ENCODE measurements around the gene PRR14L.
A peak's percentile ranks its signal among the peaks of the same experiment; 100 is the strongest.
"Not testable (repeated sequence)": the region's sequence is repeated elsewhere in the genome, so short reads cannot be mapped to it uniquely, and the experiment has no call there.

Gene PRR14L

DNA sequence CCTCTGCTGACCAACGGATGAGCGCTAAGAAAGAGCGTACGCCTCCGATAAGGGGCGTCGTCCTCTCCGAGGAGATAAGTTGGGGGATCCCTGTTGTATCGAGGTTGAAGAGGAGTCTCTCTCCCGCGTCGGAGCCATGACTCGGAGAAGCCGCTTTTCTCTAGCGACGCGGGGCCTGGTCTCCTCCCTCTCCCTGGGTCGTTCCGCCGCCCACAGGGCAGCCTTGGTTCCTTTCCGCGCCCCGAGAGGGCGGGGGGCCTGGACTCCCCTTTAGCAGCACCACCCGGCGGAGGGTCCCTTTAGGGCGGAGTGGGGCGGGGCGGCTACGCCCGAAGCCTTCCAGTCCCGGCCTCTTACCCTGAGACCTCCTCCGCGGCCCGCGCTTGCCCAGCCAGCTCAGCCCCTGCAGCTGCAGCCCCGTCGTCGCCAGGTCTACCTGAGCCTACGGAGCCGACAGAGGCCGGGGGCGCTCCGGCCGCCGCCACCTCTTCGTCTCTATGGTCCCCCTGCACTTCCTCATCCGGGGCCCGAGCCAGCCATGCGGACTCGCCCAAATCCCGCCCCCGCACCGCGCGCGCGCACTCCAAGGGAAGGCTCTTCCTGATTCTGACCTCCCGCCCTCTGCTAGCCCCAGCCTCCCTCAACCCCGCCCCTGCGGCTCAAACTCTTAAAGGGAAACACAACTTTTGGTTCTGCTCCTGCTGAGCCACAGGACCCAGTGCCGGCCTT lies at the start of gene PRR14L:
Gene PRR14L (minus strand): TSS at position 497 of the 729 bp plus-strand sequence. CDS start 11,272 bp downstream, outside the sequence.
- peak; percentile 99 for DNase-seq (ENCODE audit: low read depth in 3 of 3)

DNA sequence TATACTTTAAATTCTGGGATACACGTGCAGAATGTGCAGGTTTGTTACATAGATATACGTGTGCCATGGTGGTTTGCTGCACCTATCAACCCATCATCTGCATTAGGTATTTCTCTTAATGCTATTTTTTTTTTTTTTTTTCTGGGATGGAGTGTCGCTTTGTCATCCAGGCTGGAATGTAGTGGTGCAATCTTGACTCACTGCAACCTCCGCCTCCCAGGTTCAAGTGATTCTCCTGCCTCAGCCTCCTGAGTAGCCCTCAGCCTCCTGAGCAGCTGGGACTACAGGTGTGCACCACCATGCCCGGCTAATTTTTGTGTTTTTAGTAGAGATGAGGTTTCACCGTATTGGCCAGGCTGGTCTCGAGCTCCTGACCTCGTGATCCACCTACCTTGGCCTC lies 49.4 kb upstream of the PRR14L start:
- DNase-seq (ENCODE audit: low read depth in 3 of 3) = not testable (repeated sequence)

GRCh38 chr22:31790240-31790639 lies 40.3 kb upstream of the PRR14L start:
- DNase-seq (ENCODE audit: low read depth in 3 of 3) = no peak

DNA sequence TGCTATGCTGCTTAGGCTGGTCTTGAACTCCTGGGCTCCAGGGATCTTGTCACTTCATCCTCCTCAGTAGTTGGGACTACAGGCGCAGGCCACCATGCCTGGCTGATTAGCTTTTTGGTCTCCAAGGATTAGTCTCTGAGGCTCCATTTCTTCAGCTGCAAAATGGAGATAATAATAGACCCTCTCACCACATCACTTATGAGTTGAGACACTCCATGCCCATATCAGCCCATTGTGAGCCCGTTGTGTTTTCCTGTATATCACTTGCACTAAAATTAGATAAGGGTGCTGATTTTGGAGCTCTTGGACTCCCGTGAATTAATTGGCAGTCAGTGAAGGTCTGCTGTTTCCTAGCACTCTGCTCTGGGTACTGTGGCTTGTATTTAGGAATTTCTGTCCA lies 39.9 kb upstream of the PRR14L start:
- no peak for DNase-seq (ENCODE audit: low read depth in 3 of 3)

GRCh38 chr22:31776231-31776630 lies 26.3 kb upstream of the PRR14L start:
- no peak for DNase-seq (ENCODE audit: low read depth in 3 of 3)

DNA sequence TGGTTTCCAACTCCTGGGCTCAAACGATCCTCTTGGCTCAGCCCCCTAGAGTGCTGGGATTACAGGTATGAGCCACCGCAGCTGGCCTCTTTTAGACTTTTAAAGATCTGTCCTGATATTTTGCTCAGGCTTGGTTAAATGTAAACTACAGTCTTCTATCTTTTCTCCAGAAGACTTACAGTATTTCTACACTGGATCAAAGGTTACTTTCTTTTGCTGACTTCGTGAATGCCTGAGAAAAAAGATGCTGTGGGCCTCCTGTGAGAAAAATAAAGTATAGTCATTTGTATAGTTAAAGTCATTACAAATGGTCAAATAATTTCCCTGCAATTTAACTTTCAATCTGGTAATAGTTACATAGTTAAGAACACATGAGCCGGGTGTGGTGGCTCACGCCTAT lies 23.5 kb upstream of the PRR14L start:
- no peak for DNase-seq (ENCODE audit: low read depth in 3 of 3)

DNA sequence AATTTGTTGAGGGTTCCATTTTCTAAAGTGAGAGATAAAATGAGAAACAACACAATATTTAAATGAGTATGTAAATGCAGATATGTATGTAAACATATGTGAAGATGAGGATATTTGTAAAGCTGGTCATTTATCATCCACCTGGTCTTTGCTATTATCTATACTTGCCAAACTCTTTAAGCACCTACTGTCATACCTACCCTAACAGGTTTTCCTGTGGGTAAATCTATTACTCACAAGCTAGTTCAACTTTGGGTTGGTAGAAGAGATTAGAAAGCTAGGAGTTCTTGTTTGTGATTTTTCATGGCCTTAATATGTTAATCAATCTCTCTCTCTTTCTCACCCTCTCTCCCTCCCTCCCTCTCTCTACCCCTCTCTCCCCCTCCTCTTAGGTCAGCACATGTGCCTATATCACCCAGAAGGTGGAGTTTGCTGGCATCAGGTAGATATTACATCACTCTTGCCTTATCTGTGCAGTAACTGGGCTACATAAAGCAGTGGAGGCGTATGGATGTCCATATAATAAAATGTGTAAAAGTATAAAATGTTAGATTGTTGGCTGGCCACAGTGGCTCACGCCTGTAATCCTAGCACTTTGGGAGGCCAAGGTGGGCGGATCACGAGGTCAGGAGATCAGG lies 18.6 kb upstream of the PRR14L start:
- DNase-seq (ENCODE audit: low read depth in 3 of 3) = no peak

DNA sequence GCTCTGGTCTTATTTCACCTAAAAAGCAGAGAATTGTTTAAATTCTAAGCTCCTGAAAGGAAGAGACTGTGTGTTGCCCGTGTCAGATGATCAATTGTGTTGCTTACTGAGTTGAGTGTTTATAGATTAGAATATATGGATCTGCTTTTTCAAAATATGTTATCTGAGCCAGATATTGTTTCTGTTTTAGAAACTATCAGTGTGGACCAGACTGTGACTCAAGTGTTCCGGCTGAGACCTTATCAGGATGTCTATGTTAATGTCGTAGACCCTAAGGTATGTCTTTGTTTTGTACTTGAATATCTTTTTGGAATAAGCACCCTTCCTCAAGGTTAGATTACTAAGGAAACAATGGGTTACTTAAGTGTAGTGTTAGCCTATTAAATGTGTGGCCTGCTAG lies 14.9 kb upstream of the PRR14L start:
- no peak for DNase-seq (ENCODE audit: low read depth in 3 of 3)

- DNase-seq (ENCODE audit: low read depth in 3 of 3) = not testable (repeated sequence)
Measured at GRCh38 chr22:31758860-31759259, 8.9 kb upstream of the PRR14L start.

DNA sequence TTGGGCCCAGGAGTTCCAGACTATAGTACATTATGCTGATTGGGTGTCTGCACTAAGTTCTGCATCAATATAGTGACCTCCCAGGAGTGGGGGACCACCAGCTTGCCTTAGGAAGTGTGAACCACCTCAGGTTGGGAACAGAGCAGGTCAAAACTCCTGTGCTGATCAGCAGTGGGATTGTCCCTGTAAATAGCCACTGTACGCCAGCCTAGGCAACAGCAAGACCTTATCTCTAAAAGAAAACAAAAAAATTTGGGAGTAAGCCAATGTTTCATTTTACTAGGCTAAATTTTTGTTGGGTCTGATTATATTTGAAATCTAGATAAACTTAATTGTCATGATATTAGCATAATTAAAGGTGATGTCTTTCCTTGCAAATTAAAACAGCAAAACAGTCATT lies 7.3 kb upstream of the PRR14L start:
- DNase-seq (ENCODE audit: low read depth in 3 of 3) = no peak

DNA sequence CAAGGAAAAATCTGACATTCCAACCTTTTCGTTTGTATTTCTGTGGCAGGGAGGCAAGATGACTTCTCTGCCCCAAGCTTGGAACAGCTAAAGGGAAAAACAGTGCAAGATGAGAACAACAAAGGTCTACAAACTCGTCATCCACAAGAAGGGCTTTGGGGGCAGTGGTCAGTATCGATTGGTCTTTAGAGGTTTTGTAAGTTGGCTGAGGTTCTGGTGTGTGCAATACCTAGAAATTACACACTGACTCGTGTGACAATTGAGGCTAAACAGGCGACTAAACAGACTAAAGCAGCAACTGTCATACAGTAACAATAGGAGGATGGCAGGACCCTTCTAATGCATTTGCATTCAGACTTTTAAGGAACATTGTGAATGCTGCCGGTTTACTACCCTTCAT lies 4.9 kb upstream of the PRR14L start:
- no peak for DNase-seq (ENCODE audit: low read depth in 3 of 3)

DNA sequence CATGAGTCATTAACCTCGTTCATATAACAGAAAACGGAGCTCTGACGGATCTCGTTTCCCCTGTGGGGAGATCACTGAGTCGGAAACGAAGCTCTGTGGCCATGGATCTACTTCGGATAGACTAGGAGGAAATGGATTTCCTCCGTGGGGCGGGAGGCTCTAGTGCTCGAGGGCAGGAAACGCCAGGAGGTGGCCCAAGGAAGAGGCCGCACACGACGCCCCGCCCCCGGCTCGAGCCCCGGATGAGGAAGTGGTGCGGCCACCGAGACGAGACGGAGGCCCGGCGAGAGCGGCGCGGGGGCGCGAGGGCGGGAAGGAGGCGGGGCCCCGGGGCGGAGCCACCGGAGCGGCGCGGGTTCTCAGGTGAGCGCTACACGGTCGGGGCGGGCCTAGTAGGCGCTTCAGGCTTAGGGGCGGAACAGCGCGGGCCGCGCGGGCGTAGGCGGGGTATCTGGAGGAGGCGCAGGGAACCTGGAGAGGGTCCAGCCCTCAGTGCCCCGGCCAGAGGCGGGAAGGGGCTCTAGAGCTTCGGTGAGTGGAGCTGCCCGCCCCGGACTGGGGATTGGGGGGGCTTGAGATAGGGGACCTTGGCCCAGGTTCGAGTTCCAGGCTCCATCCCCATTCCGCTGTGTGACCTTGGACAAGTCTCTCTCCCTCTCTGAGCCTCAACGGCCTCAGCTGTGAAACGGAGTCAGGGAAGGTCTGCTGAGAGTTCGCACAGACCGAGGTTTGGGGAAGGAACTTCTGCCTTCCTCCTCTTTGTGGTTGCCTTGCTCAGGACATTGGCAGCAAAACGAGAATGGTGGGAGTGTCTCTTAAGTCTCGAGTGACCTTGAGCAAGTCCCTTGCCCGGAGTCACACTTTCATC lies 3.9 kb upstream of the PRR14L start, which contains the start of gene DEPDC5:
Gene DEPDC5 (plus strand): TSS at position 386 of the 868 bp plus-strand sequence. CDS start 903 bp downstream, outside the sequence.
- DNase-seq (ENCODE audit: low read depth in 3 of 3) = peak; percentile 87 to 96 (median 93)

DNA sequence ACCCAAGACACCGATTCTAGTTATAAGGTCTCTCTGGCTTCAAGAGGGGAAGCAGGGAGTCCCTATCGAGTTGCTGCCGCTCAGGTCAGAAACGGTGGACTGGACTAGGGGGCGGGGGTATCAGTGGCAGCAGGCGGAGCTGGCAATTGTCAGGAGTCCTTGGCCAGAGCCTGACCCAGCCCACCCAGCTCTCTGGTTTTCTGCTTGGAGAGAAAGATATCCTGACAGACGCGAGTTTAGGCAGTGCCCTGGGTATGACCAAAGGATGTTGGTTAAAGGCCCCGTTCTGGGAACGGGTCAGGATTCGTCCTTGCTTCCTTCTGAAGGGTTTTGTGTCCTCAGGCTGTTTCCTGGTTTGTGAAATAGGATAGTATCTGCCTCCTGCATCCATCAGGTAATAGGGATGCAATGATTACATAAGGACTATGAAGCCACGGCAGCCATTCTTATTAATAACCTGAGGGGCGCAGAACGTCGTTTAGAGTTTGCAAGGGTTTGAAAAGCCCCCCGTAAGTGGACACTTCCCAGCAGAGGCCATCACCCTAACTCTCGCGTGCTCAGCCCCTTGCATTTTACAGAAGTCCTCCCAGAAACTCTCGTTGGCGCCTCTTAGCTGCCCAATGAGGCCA lies 3.2 kb upstream of the PRR14L start:
- no peak for DNase-seq (ENCODE audit: low read depth in 3 of 3)

DNA sequence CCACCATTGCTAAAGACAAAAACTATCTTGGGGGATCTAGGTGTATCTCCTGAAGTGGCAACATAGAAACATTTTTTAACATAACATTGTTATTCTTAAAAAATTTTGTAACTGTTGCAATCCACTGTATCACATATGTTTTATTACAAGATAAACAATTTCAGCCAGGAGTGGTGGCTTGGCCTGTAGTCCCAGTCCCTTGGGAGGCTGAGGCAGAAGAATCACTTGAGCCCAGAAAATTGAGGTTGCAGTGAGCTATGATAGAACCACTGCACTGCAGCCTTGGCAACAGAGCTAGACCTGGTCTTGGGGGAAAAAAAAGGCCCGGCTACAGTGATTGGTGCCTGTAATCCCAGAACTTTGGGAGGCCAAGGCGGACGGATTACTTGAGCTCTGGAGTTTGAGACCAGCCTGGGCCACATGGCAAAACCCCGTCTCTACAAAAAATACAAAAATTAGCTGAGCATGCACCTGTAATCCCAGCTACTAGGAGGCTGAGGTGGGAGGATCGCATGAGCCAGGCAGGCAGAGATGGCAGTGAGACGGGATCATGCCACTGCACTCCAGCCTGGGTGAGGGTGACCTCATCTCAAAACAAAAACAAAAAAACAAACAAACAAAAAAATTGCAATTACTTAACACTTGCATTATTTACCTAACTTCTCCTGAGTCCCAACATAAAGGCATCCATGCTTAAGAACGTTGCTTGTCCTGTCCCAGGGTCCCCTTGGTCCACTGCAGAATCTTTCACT lies 2.3 kb upstream of the PRR14L start:
- no peak for DNase-seq (ENCODE audit: low read depth in 3 of 3)

GRCh38 chr22:31750365-31751284 lies 693 bp upstream of the PRR14L start:
- DNase-seq (ENCODE audit: low read depth in 3 of 3) = no peak

GRCh38 chr22:31748490-31748889 lies 1.4 kb downstream of the PRR14L start:
- DNase-seq (ENCODE audit: low read depth in 3 of 3) = no peak

- DNase-seq (ENCODE audit: low read depth in 3 of 3) = no peak
Measured at GRCh38 chr22:31747441-31747840, 2.5 kb downstream of the PRR14L start.

DNA sequence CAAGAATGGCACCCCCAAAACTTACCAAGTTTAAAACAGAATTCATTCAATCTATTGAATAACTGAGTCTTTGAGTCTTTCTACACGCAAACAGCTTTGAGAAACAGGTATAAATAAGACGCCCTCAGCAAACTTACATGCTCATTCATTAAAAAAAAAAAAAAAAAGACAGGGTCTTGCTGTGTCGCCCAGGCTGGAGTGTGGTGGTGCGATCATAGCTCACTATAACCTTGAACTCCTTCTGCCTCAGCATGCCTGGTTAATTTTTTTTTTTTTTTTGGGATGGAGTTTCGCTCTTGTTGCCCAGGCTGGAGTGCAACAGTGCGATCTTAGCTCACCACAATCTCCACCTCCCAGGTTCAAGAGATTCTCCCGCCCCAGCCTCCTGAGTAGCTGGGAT lies 6.1 kb downstream of the PRR14L start:
- no peak for DNase-seq (ENCODE audit: low read depth in 3 of 3)

GRCh38 chr22:31742682-31743081 lies 7.2 kb downstream of the PRR14L start:
- no peak for DNase-seq (ENCODE audit: low read depth in 3 of 3)

- no peak for DNase-seq (ENCODE audit: low read depth in 3 of 3)
Measured at GRCh38 chr22:31742115-31742514, 7.8 kb downstream of the PRR14L start.
